CD14-positive monocyte (primary cell): ENCODE data around the gene SLC6A5. TPM values are rescaled to one million over a fixed set of nuclear protein-coding genes. Genes with fewer than 3 reads are reported as not detected.

ENCODE experiments used
- DNase-seq, 3 donors: peaks; one replicate each; pipeline ENCODE4 v3.0.0-alpha.2; 2011 to 2022
- H2AFZ ChIP-seq: 2 replicates; pipeline ENCODE4 v1.6.0; 2012; ENCODE audit warnings: mild to moderate bottlenecking, low read depth, low read length, inconsistent platforms; ENCODE audit not compliant: insufficient read depth, poor library complexity, severe bottlenecking
- H3K27ac ChIP-seq, 2 donors: 1 replicate in 1 of 2; 2 replicates in 1 of 2; pipeline ENCODE4 v1.5.1; 2012 to 2013; ENCODE audit warnings: low read length in 2 of 2, control low read depth in 1 of 2, inconsistent platforms in 1 of 2, low read depth in 1 of 2, mild to moderate bottlenecking in 1 of 2
- H3K27me3 ChIP-seq, 2 donors: one replicate each; pipeline versions ENCODE4 v1.6.0 to v1.6.1; 2011 to 2013; ENCODE audit warnings: low read length in 2 of 2; ENCODE audit not compliant: control insufficient read depth in 2 of 2, insufficient read depth in 2 of 2
- H3K36me3 ChIP-seq, 2 donors: replicated peaks in 1 of 2; 1 replicate in 1 of 2; 2 replicates in 1 of 2; pipeline versions ENCODE4 v1.5.1 to v1.6.1; 2012 to 2013; ENCODE audit warnings: low read length in 2 of 2, control low read depth in 1 of 2, inconsistent platforms in 1 of 2, mild to moderate bottlenecking in 1 of 2; ENCODE audit not compliant: insufficient read depth in 2 of 2, control insufficient read depth in 1 of 2
- H3K4me1 ChIP-seq, 2 donors: 1 replicate in 1 of 2; 2 replicates in 1 of 2; pipeline versions ENCODE4 v1.5.1 to v1.6.1; 2012 to 2013; ENCODE audit warnings: low read length in 2 of 2, control low read depth in 1 of 2, inconsistent platforms in 1 of 2, mild to moderate bottlenecking in 1 of 2, moderate library complexity in 1 of 2; ENCODE audit not compliant: insufficient read depth in 2 of 2, control insufficient read depth in 1 of 2
- H3K4me2 ChIP-seq: replicated peaks from 2 replicates; pipeline ENCODE3; 2012; ENCODE audit warnings: low read length, moderate library complexity, mild to moderate bottlenecking; ENCODE audit not compliant: poor library complexity, severe bottlenecking; ENCODE audit errors: extremely low read depth
- H3K4me3 ChIP-seq, 3 experiments: fragments of 200-600 bp in 1 of 3; sonication (generic) in 1 of 3; replicated peaks in 1 of 3; 1 replicate in 2 of 3; 2 replicates in 1 of 3; pipeline ENCODE4 v1.5.1; 2011 to 2013; ENCODE audit warnings: low read length in 3 of 3, mild to moderate bottlenecking in 3 of 3, control low read depth in 2 of 3, low read depth in 2 of 3, inconsistent platforms in 1 of 3, moderate library complexity in 1 of 3
- H3K79me2 ChIP-seq: 2 replicates; pipeline ENCODE4 v1.6.0; 2012; ENCODE audit warnings: mild to moderate bottlenecking, control low read depth, inconsistent platforms, low read length, moderate library complexity; ENCODE audit not compliant: insufficient read depth
- H3K9ac ChIP-seq: 2 replicates; pipeline ENCODE4 v1.6.0; 2017; ENCODE audit warnings: low read length, mild to moderate bottlenecking; ENCODE audit not compliant: insufficient read depth, poor library complexity, severe bottlenecking
- H3K9me3 ChIP-seq, 2 donors: replicated peaks in 1 of 2; 1 replicate in 1 of 2; 2 replicates in 1 of 2; pipeline versions ENCODE4 v1.5.1 to v1.6.1; 2012 to 2013; ENCODE audit warnings: low read length in 2 of 2, control low read depth in 1 of 2; ENCODE audit not compliant: control insufficient read depth in 1 of 2, insufficient read depth in 1 of 2
- H4K20me1 ChIP-seq: 2 replicates; pipeline ENCODE4 v1.6.0; 2012; ENCODE audit warnings: mild to moderate bottlenecking, low read length, control low read depth, moderate library complexity; ENCODE audit not compliant: insufficient read depth
- H3K27ac Mint-ChIP-seq, 7 donors: one replicate each; pipeline ENCODE4 v1.8.0; 2020; ENCODE audit warnings: mild to moderate bottlenecking in 7 of 7, mixed read lengths in 7 of 7, moderate library complexity in 6 of 7, inconsistent platforms in 2 of 7
- H3K27me3 Mint-ChIP-seq, 3 donors: one replicate each; pipeline ENCODE4 v1.8.0; 2021 to 2022; ENCODE audit warnings: low read depth in 3 of 3, mild to moderate bottlenecking in 3 of 3, mixed read lengths in 3 of 3, moderate library complexity in 3 of 3, inconsistent platforms in 1 of 3
- H3K36me3 Mint-ChIP-seq, 2 donors: one replicate each; pipeline ENCODE4 v1.8.0; 2020; ENCODE audit warnings: mixed read lengths in 2 of 2, inconsistent platforms in 1 of 2, mild to moderate bottlenecking in 1 of 2
- H3K4me1 Mint-ChIP-seq: one replicate; pipeline ENCODE4 v1.8.0; 2020; ENCODE audit warnings: mild to moderate bottlenecking, mixed read lengths
- H3K4me3 Mint-ChIP-seq, 2 donors: one replicate each; pipeline ENCODE4 v1.8.0; 2020; ENCODE audit warnings: mild to moderate bottlenecking in 2 of 2, mixed read lengths in 2 of 2, moderate library complexity in 1 of 2
- H3K9me3 Mint-ChIP-seq, 7 donors: one replicate each; pipeline ENCODE4 v1.8.0; 2020 to 2022; ENCODE audit warnings: mixed read lengths in 7 of 7, mild to moderate bottlenecking in 6 of 7, moderate library complexity in 6 of 7, inconsistent platforms in 2 of 7
- WGBS: methylation state at CpG from one replicate; pipeline ENCODE4 v1.1.5; 2013; ENCODE audit warnings: missing lambda C conversion rate; ENCODE audit not compliant: insufficient coverage; 5-methylcytosine and 5-hydroxymethylcytosine counted together
- intact Hi-C, 2 donors: fragments of 100-400 bp; cut with micrococcal nuclease; formaldehyde crosslinking; loops; one replicate each; pipeline versions ENCODE4 v1.15.0 to v1.15.1; 2023
- polyA plus RNA-seq, 3 donors: library from polyadenylated mRNA; depleted of rRNA in 1 of 3; unstranded in 2 of 3; stranded (reverse) in 1 of 3; fragments of 300-500 nt in 2 of 3; fragments of >200 nt in 1 of 3; fragmentation: Illumina TruSeq in 2 of 3; gene quantifications; 1 replicate in 2 of 3; 2 replicates in 1 of 3; pipeline ENCODE4 v1.2.3, GENCODE V29; 2012 to 2021
- TF ChIP-seq, protein P1 (sequence below): fragments of 200-600 bp; IDR thresholded peaks from one replicate; pipeline ENCODE4 v1.8.0; 2022; ENCODE audit warnings: antibody characterized with exemption, mild to moderate bottlenecking

SLC6A5 gene
- polyA plus RNA-seq, 3 donors, result not detected

DNA sequence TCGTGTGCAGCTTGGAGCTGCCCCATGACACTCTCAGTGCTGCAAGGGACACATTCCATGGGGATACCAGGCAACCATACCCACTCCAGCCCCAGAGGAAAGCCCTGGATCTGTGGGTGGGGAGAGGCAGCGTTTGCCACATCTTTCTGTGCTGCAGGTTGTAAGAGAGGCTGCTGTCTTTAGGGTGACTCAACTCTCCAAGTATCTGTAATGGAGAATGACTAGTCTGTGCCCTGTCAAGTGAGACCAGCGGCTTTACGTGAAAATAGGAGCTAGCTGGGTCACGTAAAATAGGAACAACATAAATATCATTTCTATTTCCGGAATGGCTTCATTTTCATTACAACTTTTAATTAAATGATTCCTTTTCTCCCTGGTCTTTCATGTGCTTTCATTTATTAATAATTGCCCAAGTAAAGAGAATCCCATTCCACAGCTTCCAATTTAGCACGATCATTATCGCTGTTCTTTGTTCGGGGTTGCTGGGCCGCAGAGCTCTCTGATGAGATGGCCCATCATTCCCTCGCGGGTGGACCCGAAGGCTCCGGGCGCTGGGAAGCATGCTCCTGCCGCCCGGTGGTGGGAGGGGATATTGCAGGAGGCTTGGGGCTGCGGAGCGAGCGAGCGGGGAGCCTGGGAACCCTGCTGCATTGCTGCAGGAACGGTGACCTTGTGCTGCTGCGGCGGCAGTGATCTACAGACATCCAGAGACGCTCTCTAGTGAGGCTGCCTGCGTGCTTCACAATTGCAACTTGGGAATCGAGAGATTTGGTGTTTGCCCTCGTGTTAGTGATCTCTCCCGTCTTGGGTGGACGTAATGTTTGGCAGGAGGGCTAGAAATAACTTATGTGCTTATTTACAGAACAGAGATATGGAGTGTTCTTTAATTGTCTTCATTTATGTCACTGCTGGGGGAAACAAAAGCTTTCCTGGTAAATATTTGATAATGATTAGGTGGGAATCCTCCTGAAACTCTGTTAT is 10.6 kb downstream of the SLC6A5 start:
- Histone ChIP-seq H3K4me1 (peaks cover 20 to 21% of the 10 kb centered on the region in 2 donors), H3K79me2 (no peaks in the 10 kb centered on the region), H4K20me1 (no peaks in the 10 kb centered on the region), H3K9ac (no peak overlapping the region), H3K36me3 (no peaks in the 10 kb centered on the region), H3K27me3 (peaks cover 76 to 81% of the 10 kb centered on the region in 2 donors), H2AFZ (peak overlapping the region; percentile 36), H3K4me2 (peak overlapping the region; percentile 24), H3K9me3 (peaks cover 0 to 9% of the 10 kb centered on the region in 2 donors), H3K27ac (no peak overlapping the region), H3K4me3 (peak overlapping the region in 1 of 3 experiments; percentile 25)
- H3K9me3 Mint-ChIP-seq, result peaks cover 0 to 14% (median 6%) of the 10 kb centered on the region in 7 donors
- H3K4me1 Mint-ChIP-seq, result peaks cover 24% of the 10 kb centered on the region
- peaks cover 64 to 89% (median 67%) of the 10 kb centered on the region in 3 donors for H3K27me3 Mint-ChIP-seq
- no peak overlapping the region for H3K27ac Mint-ChIP-seq
- 7% methylated on average over 24 of the region's 30 CpGs for WGBS
- TF ChIP-seq, protein P1, sequence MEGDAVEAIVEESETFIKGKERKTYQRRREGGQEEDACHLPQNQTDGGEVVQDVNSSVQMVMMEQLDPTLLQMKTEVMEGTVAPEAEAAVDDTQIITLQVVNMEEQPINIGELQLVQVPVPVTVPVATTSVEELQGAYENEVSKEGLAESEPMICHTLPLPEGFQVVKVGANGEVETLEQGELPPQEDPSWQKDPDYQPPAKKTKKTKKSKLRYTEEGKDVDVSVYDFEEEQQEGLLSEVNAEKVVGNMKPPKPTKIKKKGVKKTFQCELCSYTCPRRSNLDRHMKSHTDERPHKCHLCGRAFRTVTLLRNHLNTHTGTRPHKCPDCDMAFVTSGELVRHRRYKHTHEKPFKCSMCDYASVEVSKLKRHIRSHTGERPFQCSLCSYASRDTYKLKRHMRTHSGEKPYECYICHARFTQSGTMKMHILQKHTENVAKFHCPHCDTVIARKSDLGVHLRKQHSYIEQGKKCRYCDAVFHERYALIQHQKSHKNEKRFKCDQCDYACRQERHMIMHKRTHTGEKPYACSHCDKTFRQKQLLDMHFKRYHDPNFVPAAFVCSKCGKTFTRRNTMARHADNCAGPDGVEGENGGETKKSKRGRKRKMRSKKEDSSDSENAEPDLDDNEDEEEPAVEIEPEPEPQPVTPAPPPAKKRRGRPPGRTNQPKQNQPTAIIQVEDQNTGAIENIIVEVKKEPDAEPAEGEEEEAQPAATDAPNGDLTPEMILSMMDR, result peak; percentile 92
- intact Hi-C loops, result no loop called here
- peak; percentile 22 to 37 (median 23) for DNase-seq
- peak overlapping the region; percentile 65 to 85 for H3K4me3 Mint-ChIP-seq
- H3K36me3 Mint-ChIP-seq, result peaks cover 0 to 2% of the 10 kb centered on the region in 2 donors

DNA sequence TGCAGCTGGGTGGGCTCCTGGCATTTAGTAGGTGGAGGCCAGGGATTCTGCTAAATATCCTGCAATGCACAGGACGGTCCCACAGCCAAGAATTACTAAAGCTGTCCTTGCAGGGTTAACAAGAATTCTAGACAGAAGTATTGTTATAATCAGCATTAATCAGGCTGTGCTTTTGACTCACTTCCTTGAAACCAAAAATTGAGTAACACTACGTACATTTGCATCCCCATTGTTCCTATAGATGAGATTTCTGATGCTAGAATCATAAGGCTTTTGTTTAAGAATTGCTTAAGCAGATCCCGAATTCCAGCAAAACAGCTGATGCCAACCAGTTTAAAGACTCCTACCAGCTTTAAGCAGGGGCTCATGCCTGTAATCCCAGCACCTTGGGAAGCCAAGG is 11.4 kb downstream of the SLC6A5 start:
- DNase-seq, result no peak
- H3K27ac Mint-ChIP-seq, result no peak overlapping the region
- H3K27ac ChIP-seq, result no peak overlapping the region
- TF ChIP-seq, protein P1, result no peak
- no peaks in the 10 kb centered on the region for H3K36me3 ChIP-seq
- H4K20me1 ChIP-seq, result no peaks in the 10 kb centered on the region
- peaks cover 0 to 6% (median 2%) of the 10 kb centered on the region in 7 donors for H3K9me3 Mint-ChIP-seq
- peaks cover 20 to 21% of the 10 kb centered on the region in 2 donors for H3K4me1 ChIP-seq
- H2AFZ ChIP-seq, result no peak overlapping the region
- peaks cover 24% of the 10 kb centered on the region for H3K4me1 Mint-ChIP-seq
- H3K4me2 ChIP-seq, result no peak overlapping the region
- H3K27me3 ChIP-seq, result peaks cover 73 to 77% of the 10 kb centered on the region in 2 donors
- intact Hi-C loops, result no loop called here
- H3K27me3 Mint-ChIP-seq, result peaks cover 61 to 86% (median 64%) of the 10 kb centered on the region in 3 donors
- no peaks in the 10 kb centered on the region for H3K79me2 ChIP-seq
- peak overlapping the region in 1 of 2 donors; percentile 85 for H3K4me3 Mint-ChIP-seq
- H3K9me3 ChIP-seq, result peaks cover 0 to under 1% of the 10 kb centered on the region in 2 donors
- H3K9ac ChIP-seq, result no peak overlapping the region
- peaks cover 0 to 2% of the 10 kb centered on the region in 2 donors for H3K36me3 Mint-ChIP-seq
- WGBS, result 56% methylated on average over 2 of the region's 3 CpGs
- no peak overlapping the region for H3K4me3 ChIP-seq
